NCI-H1930 (cell line): ENCODE results near the gene SPTBN4.
A peak's percentile ranks its signal among the peaks of the same experiment; 100 is the strongest.
"Not testable (repeated sequence)": the region's sequence is repeated elsewhere in the genome, so short reads cannot be mapped to it uniquely, and the experiment has no call there.

ENCODE experiments used
- DNase-seq, 2 experiments: peaks; one replicate each; lab custom pipeline; 2025; lab: John Stamatoyannopoulos, UW

SPTBN4 gene

GRCh38 chr19:40564535-40564934 lies 97.7 kb downstream of the SPTBN4 start:
- not testable (repeated sequence) for DNase-seq

GRCh38 chr19:40565355-40565754 lies 98.6 kb downstream of the SPTBN4 start:
- no peak for DNase-seq

GRCh38 chr19:40565910-40566495 lies 99.2 kb downstream of the SPTBN4 start:
- no peak for DNase-seq

- DNase-seq, result no peak
These were observed 100.4 kb downstream of the SPTBN4 start for GRCh38 chr19:40567040-40567749.

- DNase-seq, result no peak
These were observed 101.1 kb downstream of the SPTBN4 start for GRCh38 chr19:40567750-40568494.

GRCh38 chr19:40570313-40571004 lies 103.7 kb downstream of the SPTBN4 start:
- peak; percentile 99 to 100 for DNase-seq

- DNase-seq, result no peak
These were observed 104.2 kb downstream of the SPTBN4 start for GRCh38 chr19:40571005-40571318.

GRCh38 chr19:40571831-40572495 lies 105.2 kb downstream of the SPTBN4 start:
- no peak for DNase-seq

GRCh38 chr19:40575326-40575725 lies 108.5 kb downstream of the SPTBN4 start:
- DNase-seq, result no peak

GRCh38 chr19:40576151-40576584 lies 109.4 kb downstream of the SPTBN4 start:
- DNase-seq, result peak in 1 of 2 experiments; percentile 30

- DNase-seq, result peak; percentile 95 to 96
These were observed 110.0 kb downstream of the SPTBN4 start, which contains the start of gene SHKBP1 for GRCh38 chr19:40576585-40577451. Gene SHKBP1 (plus strand): TSS chr19:40576873. CDS start chr19:40576900, 27 bp downstream.

GRCh38 chr19:40578442-40578908 lies 111.7 kb downstream of the SPTBN4 start:
- DNase-seq, result peak; percentile 56 to 67

GRCh38 chr19:40580619-40581018 lies 113.8 kb downstream of the SPTBN4 start:
- DNase-seq, result no peak

GRCh38 chr19:40581531-40581930 lies 114.7 kb downstream of the SPTBN4 start:
- DNase-seq, result no peak

GRCh38 chr19:40582467-40582866 lies 115.7 kb downstream of the SPTBN4 start:
- no peak for DNase-seq

GRCh38 chr19:40583283-40583682 lies 116.5 kb downstream of the SPTBN4 start:
- no peak for DNase-seq

- no peak for DNase-seq
These were observed 117.2 kb downstream of the SPTBN4 start for GRCh38 chr19:40584007-40584406.

- DNase-seq, result no peak
These were observed 118.6 kb downstream of the SPTBN4 start for GRCh38 chr19:40585241-40585981.

GRCh38 chr19:40585982-40586422 lies 119.2 kb downstream of the SPTBN4 start:
- DNase-seq, result no peak

- DNase-seq, result no peak
These were observed 119.8 kb downstream of the SPTBN4 start for GRCh38 chr19:40586611-40587010.
